ENCODE measurements around the gene HFE.
"Not testable (repeated sequence)": the region's sequence is repeated elsewhere in the genome, so short reads cannot be mapped to it uniquely, and the experiment has no call there.

HFE gene, protein sequence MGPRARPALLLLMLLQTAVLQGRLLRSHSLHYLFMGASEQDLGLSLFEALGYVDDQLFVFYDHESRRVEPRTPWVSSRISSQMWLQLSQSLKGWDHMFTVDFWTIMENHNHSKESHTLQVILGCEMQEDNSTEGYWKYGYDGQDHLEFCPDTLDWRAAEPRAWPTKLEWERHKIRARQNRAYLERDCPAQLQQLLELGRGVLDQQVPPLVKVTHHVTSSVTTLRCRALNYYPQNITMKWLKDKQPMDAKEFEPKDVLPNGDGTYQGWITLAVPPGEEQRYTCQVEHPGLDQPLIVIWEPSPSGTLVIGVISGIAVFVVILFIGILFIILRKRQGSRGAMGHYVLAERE

GRCh38 chr6:26087284-26088115 lies at the start of gene HFE:
Gene HFE, plus strand, starts transcription at chr6:26087429. Its CDS starts 12 bp downstream, at chr6:26087441.
- Histone ChIP-seq H3K9me3 (no peaks in the 10 kb centered on the region), H3K36me3 (replicated peaks) (no peaks in the 10 kb centered on the region), H3K4me3 (no peak within 1 kb of the TSS), H3K4me1 (no peaks in the 10 kb centered on the region), H3K27me3 (ENCODE audit: low read depth) (no peaks in the 10 kb centered on the region)
- no peak for DNase-seq (ENCODE audit: low spot score in 2 of 2)
- in situ Hi-C loops (cut with MboI; ENCODE audit: low sequenced_read_pairs): no loop called here

- in situ Hi-C loops (cut with MboI; ENCODE audit: low sequenced_read_pairs): no loop called here
- Histone ChIP-seq H3K27me3 (ENCODE audit: low read depth) (no peaks in the 10 kb centered on the region), H3K4me1 (no peaks in the 10 kb centered on the region), H3K9me3 (no peaks in the 10 kb centered on the region), H3K36me3 (replicated peaks) (no peaks in the 10 kb centered on the region), H3K4me3 (no peak overlapping the region)
- no peak for DNase-seq (ENCODE audit: low spot score in 2 of 2)
These were observed 45.3 kb upstream of the HFE start for GRCh38 chr6:26041946-26042345.

DNA sequence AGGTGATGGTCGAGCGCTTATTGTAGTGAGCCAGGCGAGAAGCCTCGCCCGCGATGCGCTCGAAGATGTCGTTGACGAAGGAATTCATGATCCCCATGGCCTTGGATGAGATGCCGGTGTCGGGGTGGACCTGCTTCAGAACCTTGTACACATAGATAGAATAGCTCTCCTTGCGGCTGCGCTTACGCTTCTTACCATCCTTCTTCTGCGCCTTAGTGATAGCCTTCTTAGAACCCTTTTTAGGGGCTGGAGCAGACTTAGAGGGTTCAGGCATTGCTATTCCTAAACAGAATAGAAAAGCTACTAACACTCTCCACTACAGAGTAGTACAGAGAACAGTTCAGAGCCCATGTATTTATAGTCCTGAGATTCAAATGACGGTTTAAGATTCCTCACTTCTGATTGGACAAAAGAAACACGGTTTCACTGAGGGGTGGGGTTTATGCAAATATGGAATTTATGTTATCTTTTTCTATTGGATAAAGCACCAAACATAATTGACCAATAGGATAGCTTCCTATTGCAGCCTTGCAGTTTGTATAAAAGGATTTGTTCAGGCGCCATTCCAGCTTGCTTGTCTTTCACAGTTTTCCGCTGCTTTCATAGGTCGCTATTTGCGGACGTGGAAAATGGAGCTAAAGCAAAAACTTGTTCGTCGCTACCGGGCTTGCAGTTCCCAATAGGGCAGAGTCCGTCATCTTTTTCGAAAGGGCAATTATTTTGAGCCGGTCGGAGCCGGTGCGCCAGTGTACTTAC lies 43.7 kb upstream of the HFE start:
- peaks cover 8% of the 10 kb centered on the region for H3K4me1 ChIP-seq
- in situ Hi-C loops (cut with MboI; ENCODE audit: low sequenced_read_pairs): no loop called here
- no peaks in the 10 kb centered on the region for H3K9me3 ChIP-seq
- DNase-seq (ENCODE audit: low spot score in 2 of 2): no peak
- H3K27me3 ChIP-seq (ENCODE audit: low read depth): no peaks in the 10 kb centered on the region
- H3K4me3 ChIP-seq: no peak overlapping the region
- H3K36me3 ChIP-seq (replicated peaks): no peaks in the 10 kb centered on the region

GRCh38 chr6:26044140-26045064 lies 42.8 kb upstream of the HFE start:
- in situ Hi-C loops (cut with MboI; ENCODE audit: low sequenced_read_pairs): no loop called here
- no peaks in the 10 kb centered on the region for H3K27me3 ChIP-seq (ENCODE audit: low read depth)
- no peak for DNase-seq (ENCODE audit: low spot score in 2 of 2)
- no peaks in the 10 kb centered on the region for H3K9me3 ChIP-seq
- no peaks in the 10 kb centered on the region for H3K36me3 ChIP-seq (replicated peaks)
- peaks cover 17% of the 10 kb centered on the region for H3K4me1 ChIP-seq
- no peak overlapping the region for H3K4me3 ChIP-seq

DNA sequence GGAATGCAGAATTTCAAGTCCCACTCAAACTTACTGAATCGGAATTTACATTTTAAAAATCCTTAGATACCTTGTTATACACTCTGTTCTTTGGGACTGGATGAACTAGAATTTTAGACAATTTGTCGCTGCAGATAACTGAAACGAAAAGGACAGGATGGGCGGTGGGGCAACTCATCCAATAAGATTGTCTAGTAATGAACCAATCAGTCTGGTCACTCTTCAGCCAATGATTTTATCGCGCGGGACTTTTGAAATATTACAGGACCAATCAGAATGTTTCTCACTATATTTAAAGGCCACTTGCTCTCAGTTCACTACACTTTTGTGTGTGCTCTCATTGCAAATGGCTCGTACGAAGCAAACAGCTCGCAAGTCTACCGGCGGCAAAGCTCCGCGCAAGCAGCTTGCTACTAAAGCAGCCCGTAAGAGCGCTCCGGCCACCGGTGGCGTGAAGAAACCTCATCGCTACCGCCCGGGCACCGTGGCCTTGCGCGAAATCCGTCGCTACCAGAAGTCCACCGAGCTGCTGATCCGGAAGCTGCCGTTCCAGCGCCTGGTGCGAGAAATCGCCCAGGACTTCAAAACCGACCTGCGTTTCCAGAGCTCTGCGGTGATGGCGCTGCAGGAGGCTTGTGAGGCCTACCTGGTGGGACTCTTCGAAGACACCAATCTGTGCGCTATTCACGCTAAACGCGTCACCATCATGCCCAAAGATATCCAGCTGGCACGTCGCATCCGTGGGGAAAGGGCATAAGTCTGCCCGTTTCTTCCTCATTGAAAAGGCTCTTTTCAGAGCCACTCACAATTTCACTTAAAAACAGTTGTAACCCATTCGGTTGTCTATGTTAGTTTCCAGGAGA lies 41.9 kb upstream of the HFE start:
- Histone ChIP-seq H3K27me3 (ENCODE audit: low read depth) (no peaks in the 10 kb centered on the region), H3K36me3 (replicated peaks) (no peaks in the 10 kb centered on the region), H3K9me3 (no peaks in the 10 kb centered on the region), H3K4me3 (no peak overlapping the region), H3K4me1 (peaks cover 22% of the 10 kb centered on the region)
- in situ Hi-C loops (cut with MboI; ENCODE audit: low sequenced_read_pairs): no loop called here
- no peak for DNase-seq (ENCODE audit: low spot score in 2 of 2)

GRCh38 chr6:26045928-26046368 lies 41.3 kb upstream of the HFE start:
- no peak overlapping the region for H3K4me3 ChIP-seq
- in situ Hi-C loops (cut with MboI; ENCODE audit: low sequenced_read_pairs): no loop called here
- no peaks in the 10 kb centered on the region for H3K27me3 ChIP-seq (ENCODE audit: low read depth)

DNA sequence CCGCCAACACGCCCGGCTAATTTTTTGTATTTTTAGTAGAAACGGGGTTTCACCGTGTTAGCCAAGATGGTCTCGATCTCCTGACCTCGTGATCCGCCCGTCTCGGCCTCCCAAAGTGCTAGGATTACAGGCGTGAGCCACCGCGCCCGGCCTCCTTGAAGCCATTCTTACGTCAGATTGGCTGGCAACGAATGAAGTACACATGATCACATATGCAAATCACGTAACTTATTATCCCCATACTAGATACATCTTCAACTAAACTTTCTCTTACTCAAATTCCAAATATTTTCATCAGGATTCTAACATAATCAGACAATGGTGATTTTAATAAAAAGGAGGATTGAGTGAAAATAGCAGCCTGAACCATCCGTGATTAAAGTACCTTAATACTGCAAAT lies 39.9 kb upstream of the HFE start:
- H3K36me3 ChIP-seq (replicated peaks); DNase-seq (ENCODE audit: low spot score in 2 of 2); H3K4me3 ChIP-seq; in situ Hi-C loops (cut with MboI; ENCODE audit: low sequenced_read_pairs); H3K27me3 ChIP-seq (ENCODE audit: low read depth); H3K9me3 ChIP-seq: not testable (repeated sequence)
- peaks cover 40% of the 10 kb centered on the region for H3K4me1 ChIP-seq

More at GRCh38 chr6:26045928-26046368, 41.3 kb upstream of the HFE start:
- no peak for DNase-seq (ENCODE audit: low spot score in 2 of 2)
- Histone ChIP-seq H3K9me3 (no peaks in the 10 kb centered on the region), H3K4me1 (peaks cover 29% of the 10 kb centered on the region), H3K36me3 (replicated peaks) (no peaks in the 10 kb centered on the region)

DNA sequence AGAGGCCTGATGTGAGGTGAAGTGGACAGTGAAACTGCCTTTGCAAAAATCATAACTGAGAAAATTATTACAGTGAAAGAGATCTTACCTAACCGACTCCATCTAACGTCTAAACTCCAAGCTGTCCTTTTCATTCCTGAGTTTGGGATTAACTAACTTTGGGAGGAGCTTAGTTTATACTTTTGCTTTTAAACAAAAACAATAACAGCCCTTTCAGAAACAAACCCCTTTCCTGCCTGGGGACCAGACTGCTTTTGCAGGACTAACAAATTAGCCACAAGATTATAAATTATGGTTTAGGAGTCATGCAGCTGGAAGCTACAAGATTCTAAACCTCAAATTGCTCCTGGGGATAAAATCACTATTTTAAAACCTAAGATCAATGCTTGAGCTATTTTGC lies 38.6 kb upstream of the HFE start:
- H3K36me3 ChIP-seq (replicated peaks): no peaks in the 10 kb centered on the region
- H3K9me3 ChIP-seq: no peaks in the 10 kb centered on the region
- in situ Hi-C loops (cut with MboI; ENCODE audit: low sequenced_read_pairs): no loop called here
- DNase-seq (ENCODE audit: low spot score in 2 of 2): no peak
- H3K27me3 ChIP-seq (ENCODE audit: low read depth): no peaks in the 10 kb centered on the region
- H3K4me3 ChIP-seq: no peak overlapping the region
- peaks cover 49% of the 10 kb centered on the region for H3K4me1 ChIP-seq

DNA sequence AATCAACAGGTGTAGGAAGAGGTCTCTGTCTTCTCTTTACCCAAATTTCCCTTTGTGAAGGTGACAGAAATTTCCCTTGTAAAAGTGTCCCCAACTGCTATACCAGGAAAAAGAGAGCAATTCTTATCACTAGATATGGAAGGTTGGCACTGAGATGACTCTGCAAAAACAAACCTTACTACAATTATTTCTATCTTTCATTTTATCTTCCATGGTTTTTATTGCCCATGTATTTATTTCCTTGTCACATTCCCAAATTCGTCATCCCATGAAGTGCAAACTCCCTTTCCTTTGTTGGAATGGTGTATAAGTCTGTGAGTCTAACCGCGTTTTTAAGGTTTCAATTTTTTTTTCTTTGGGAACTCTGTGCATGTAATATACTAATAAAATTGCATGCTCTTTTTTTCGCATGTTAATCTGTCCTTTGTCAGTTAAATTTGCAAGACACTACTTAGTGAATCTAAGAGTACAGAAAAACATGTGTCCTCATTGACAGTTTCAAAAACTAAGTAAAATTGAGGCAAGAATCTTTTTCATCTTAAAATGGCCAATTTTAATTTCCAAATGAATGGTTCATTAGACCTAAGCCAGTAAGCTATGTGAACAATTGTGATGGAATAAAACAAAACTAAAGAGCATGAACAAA lies 35.4 kb upstream of the HFE start:
- peak in 1 of 2 experiments; percentile 97 for DNase-seq (ENCODE audit: low spot score in 2 of 2)
- peaks cover 55% of the 10 kb centered on the region for H3K4me1 ChIP-seq
- no peak overlapping the region for H3K4me3 ChIP-seq
- no peaks in the 10 kb centered on the region for H3K27me3 ChIP-seq (ENCODE audit: low read depth)
- H3K36me3 ChIP-seq (replicated peaks): no peaks in the 10 kb centered on the region
- no peaks in the 10 kb centered on the region for H3K9me3 ChIP-seq
- in situ Hi-C loops (cut with MboI; ENCODE audit: low sequenced_read_pairs): no loop called here

DNA sequence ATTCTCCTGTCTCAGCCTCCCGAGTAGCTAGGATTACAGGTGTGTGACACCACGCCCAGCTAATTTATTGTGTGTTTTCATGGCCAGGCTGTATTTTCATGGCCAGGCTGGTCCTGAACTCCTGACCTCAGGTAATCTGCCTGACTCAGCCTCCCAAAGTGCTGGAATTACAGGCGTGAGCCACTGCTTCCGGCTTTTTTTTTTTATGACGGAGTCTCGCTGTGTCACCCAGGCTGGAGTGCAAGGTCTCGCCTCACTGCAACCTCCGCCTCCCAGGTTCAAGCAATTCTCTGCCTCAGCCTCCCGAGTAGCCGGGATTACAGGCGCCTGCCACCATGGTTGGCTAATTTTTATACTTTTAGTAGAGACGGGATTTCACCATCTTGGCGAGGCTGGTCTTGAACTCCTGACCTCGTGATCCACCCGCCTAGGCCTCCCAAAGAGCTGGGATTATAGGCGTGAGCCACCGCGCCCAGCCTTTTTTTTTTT lies 34.4 kb upstream of the HFE start:
- H3K9me3 ChIP-seq; H3K36me3 ChIP-seq (replicated peaks); H3K27me3 ChIP-seq (ENCODE audit: low read depth); H3K4me3 ChIP-seq; in situ Hi-C loops (cut with MboI; ENCODE audit: low sequenced_read_pairs): not testable (repeated sequence)
- peak in 1 of 2 experiments; percentile 47 for DNase-seq (ENCODE audit: low spot score in 2 of 2)
- H3K4me1 ChIP-seq: peaks cover 63% of the 10 kb centered on the region

DNA sequence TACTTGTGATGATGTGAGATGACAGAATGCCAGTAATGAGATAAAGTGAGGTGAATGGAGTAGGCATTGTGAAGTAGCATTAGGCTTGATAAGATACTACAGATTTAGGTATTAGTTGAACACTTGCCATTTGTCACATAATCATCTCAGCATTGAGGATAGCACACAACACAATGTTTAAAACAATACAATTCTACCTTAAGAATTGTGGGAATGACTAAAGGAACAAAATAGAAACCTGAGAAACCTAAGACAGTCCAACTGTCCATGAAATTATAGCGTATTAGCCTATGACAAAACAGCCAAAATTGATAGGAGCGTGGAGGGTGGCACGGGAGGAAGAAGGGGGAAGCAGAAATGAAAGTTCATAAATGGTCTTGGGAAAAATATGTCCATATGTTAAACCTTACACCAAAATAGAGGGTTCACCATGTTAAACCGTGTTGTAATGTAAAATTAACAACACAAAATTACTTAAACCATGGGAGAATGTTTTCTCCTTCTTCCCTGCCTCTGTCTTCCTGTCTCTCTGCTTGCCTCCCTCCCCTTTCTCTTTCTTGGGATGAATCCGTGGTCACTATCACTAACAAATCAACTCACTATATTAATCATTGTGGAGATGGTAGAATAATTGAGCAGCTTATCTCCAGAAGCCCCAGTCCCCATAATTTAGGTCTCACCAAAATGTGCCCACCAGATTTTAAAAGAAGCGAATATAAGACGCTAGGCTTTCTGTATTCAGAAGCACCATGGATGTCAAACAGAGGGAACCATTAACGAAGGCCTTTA lies 33.0 kb upstream of the HFE start:
- in situ Hi-C loops (cut with MboI; ENCODE audit: low sequenced_read_pairs): no loop called here
- peak overlapping the region; percentile 65 for H3K4me3 ChIP-seq
- H3K9me3 ChIP-seq: no peaks in the 10 kb centered on the region
- no peak for DNase-seq (ENCODE audit: low spot score in 2 of 2)
- H3K36me3 ChIP-seq (replicated peaks): no peaks in the 10 kb centered on the region
- no peaks in the 10 kb centered on the region for H3K27me3 ChIP-seq (ENCODE audit: low read depth)
- H3K4me1 ChIP-seq: peaks cover 52% of the 10 kb centered on the region
